Kidney (tissue), 22 donors: ENCODE measurements around the gene RIPPLY2. TPM values are rescaled to one million over a fixed set of nuclear protein-coding genes. Genes with fewer than 3 reads are reported as not detected.
A peak's percentile ranks its signal among the peaks of the same experiment; 100 is the strongest.
"Not testable (repeated sequence)": the region's sequence is repeated elsewhere in the genome, so short reads cannot be mapped to it uniquely, and the experiment has no call there.

ENCODE experiments used
- DNase-seq, 5 donors: peaks; one replicate each; pipeline ENCODE4 v3.0.0-alpha.2; 2013 to 2020
- FAIRE-seq: peaks from 2 replicates; lab custom pipeline; 2012; peaks lifted over from hg19 to GRCh38; lab: Jason Lieb, UNC
- H3K27ac ChIP-seq, 2 donors: one replicate each; pipeline ENCODE4 v1.7.0; 2013; ENCODE audit warnings: low read depth in 2 of 2, low read length in 2 of 2, inconsistent platforms in 1 of 2
- H3K27me3 ChIP-seq: one replicate; pipeline ENCODE4 v1.7.1; 2013; ENCODE audit warnings: low read length, inconsistent platforms; ENCODE audit not compliant: control insufficient read depth, insufficient read depth
- H3K36me3 ChIP-seq, 3 donors: one replicate each; pipeline versions ENCODE4 v1.7.0 to v1.7.1; 2013; ENCODE audit warnings: low read length in 3 of 3, control low read depth in 1 of 3, inconsistent platforms in 1 of 3; ENCODE audit not compliant: insufficient read depth in 3 of 3, control insufficient read depth in 2 of 3
- H3K4me1 ChIP-seq, 3 donors: one replicate each; pipeline versions ENCODE4 v1.7.0 to v1.7.1; 2013; ENCODE audit warnings: low read length in 3 of 3, inconsistent platforms in 1 of 3, low read depth in 1 of 3; ENCODE audit not compliant: control insufficient read depth in 2 of 3, insufficient read depth in 2 of 3
- H3K4me3 ChIP-seq, 3 donors: one replicate each; pipeline versions ENCODE4 v1.7.0 to v1.8.1; 2013; ENCODE audit warnings: low read length in 3 of 3, control low read depth in 1 of 3, inconsistent platforms in 1 of 3
- H3K9ac ChIP-seq, 3 donors: one replicate each; pipeline versions ENCODE4 v1.7.0 to v1.7.1; 2013; ENCODE audit warnings: low read length in 3 of 3, control low read depth in 1 of 3, inconsistent platforms in 1 of 3
- H3K9me3 ChIP-seq, 3 donors: one replicate each; pipeline versions ENCODE4 v1.7.0 to v1.7.1; 2013; ENCODE audit warnings: low read length in 3 of 3, control low read depth in 1 of 3, inconsistent platforms in 1 of 3; ENCODE audit not compliant: control insufficient read depth in 2 of 3, insufficient read depth in 1 of 3
- CTCF ChIP-seq: IDR thresholded peaks from 3 replicates; pipeline ENCODE4 v1.5.1; 2012; ENCODE audit warnings: mild to moderate bottlenecking, moderate library complexity, borderline replicate concordance; ENCODE audit not compliant: insufficient read depth; ENCODE audit errors: extremely low read depth
- intact Hi-C: fragments of 100-400 bp; cut with DNase I; formaldehyde crosslinking; loops from one replicate; pipeline ENCODE4 v1.11.1; 2022
- long read RNA-seq, 10 donors: library from polyadenylated mRNA in 1 of 10; unstranded in 1 of 10; transcript quantifications; one replicate each; pipeline ENCODE4 v2.0.0 and lab custom pipeline, GENCODE V29; 2021 to 2026
- polyA plus RNA-seq: library from polyadenylated mRNA; stranded (reverse); fragments of 350-450 nt; fragmentation: Illumina TruSeq; extraction: RNeasy Lipid Tissue Mini Kit (QIAGEN cat#74804); gene quantifications from one replicate; pipeline ENCODE4 v1.2.3, GENCODE V29; 2014; ENCODE audit warnings: low read depth, low replicate concordance; ENCODE audit not compliant: insufficient read depth
- total RNA-seq: library from RNA; stranded (reverse); fragmentation: NEBNext Ultra II Directional; extraction: Animal tissue kit (Norgen Biotek cat#: 25700); gene quantifications from one replicate; pipeline ENCODE4 v1.2.1, GENCODE V29; 2021
- donor health status: control.
- donor health status: control.
- donor health status: control.
- donor health status: control.
- donor health status: control.
- donor health status: DM: yes; HTN: yes; CAD: no.
- donor health status: Normal renal cell carcinoma (clear cell type).

Gene RIPPLY2
- total RNA-seq (0.38 TPM), polyA plus RNA-seq (not detected)
- long read RNA-seq, donor 1, result 0 reads
- long read RNA-seq, donor 2, result 0 reads
- long read RNA-seq, donor 3, result 0 reads
- long read RNA-seq, donor 4, result 0 reads
- long read RNA-seq, donor 5, result 0 reads
- long read RNA-seq, donor 6, result 0 reads
- long read RNA-seq, donor 7, result 0 reads
- long read RNA-seq, donor 8, result 0 reads
- long read RNA-seq, donor 9, result 0 reads
- long read RNA-seq, donor 10, result 0 reads

GRCh38 chr6:83853178-83854000 is at the start of gene RIPPLY2:
RIPPLY2 (plus strand) TSS chr6:83853360; CDS start chr6:83853417, 57 bp downstream.
- Histone ChIP-seq H3K9me3 (no peaks in the 10 kb centered on the region), H3K27ac (no peak within 1 kb of the TSS), H3K4me3 (peak within 1 kb of the TSS in 2 of 3 donors; percentile 50 to 52), H3K36me3 (no peaks in the 10 kb centered on the region), H3K27me3 (peaks cover 28% of the 10 kb centered on the region), H3K9ac (no peak within 1 kb of the TSS), H3K4me1 (peaks cover 0 to 9% (median 0%) of the 10 kb centered on the region in 3 donors)
- peak; percentile 32 to 72 (median 45) for DNase-seq
- intact Hi-C loops, result no loop called here
- no peak for FAIRE-seq
- TF ChIP-seq CTCF, result no peak

GRCh38 chr6:83803492-83803891 is 49.7 kb upstream of the RIPPLY2 start:
- H3K27ac ChIP-seq, H3K36me3 ChIP-seq, intact Hi-C loops, H3K4me1 ChIP-seq, H3K9me3 ChIP-seq, H3K9ac ChIP-seq, H3K27me3 ChIP-seq, H3K4me3 ChIP-seq, DNase-seq, FAIRE-seq: not testable (repeated sequence)

- intact Hi-C loops, result no loop called here
- Histone ChIP-seq H3K9ac (no peak overlapping the region), H3K9me3 (no peaks in the 10 kb centered on the region), H3K36me3 (no peaks in the 10 kb centered on the region), H3K4me3 (no peak overlapping the region), H3K27ac (no peak overlapping the region), H3K4me1 (no peaks in the 10 kb centered on the region), H3K27me3 (no peaks in the 10 kb centered on the region)
- FAIRE-seq (no peak), DNase-seq (no peak)
- no peak for TF ChIP-seq CTCF
These were observed 48.3 kb upstream of the RIPPLY2 start for GRCh38 chr6:83804886-83805285.

GRCh38 chr6:83808005-83808404 is 45.2 kb upstream of the RIPPLY2 start:
- TF ChIP-seq CTCF, result no peak
- FAIRE-seq (no peak), DNase-seq (peak in 1 of 5 donors; percentile 18)
- no peak overlapping the region for H3K9ac ChIP-seq
- H3K36me3 ChIP-seq, result no peaks in the 10 kb centered on the region
- H3K27ac ChIP-seq, result no peak overlapping the region
- H3K4me3 ChIP-seq, result no peak overlapping the region
- no peaks in the 10 kb centered on the region for H3K4me1 ChIP-seq
- H3K27me3 ChIP-seq, result no peaks in the 10 kb centered on the region
- no peaks in the 10 kb centered on the region for H3K9me3 ChIP-seq
- intact Hi-C loops, result no loop called here
